ENCODE measurements around the gene ASPDH.

The ASPDH gene

DNA sequence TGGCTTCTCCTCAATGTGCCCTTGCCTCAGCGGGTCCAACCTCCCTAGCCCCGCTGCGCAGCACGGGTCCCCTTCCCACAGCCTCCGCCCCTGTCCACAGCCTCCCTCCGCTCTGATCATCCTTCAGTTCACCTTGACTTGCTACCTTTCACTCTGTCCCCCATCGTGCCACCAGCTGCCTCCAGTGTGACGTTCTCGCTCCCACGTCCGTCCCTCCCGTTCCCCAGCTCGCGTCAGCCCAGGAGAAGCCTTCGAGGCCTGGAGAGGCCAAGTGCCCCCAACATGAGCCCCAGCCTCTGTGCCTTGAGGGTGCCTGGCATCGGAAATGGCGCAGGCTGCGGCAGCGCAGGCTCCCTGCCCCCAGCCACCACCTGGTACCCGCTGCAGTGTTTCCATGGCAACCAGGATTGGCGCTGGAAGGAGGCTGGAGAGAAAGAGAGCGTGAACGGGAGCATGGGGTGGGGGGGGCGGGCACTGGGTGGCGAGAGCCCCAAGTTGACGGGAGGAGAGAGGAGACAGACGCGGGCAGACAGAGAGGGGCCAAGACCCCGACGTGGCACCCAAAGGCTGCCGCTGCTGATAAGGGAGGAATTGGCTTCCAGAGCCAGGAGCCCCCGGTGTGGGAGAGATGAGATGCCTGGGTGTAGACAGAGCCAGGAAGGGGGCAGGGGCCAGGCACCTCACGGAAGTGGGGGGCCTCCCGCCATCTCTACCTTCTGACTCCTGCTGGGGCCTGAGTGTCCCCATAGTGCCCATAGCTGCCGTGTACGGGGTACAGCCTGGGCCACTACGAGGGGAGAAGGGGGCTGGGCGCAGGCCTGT is 844 bp upstream of the ASPDH start:
- no peak for DNase-seq (ENCODE audit: low read depth)

DNA sequence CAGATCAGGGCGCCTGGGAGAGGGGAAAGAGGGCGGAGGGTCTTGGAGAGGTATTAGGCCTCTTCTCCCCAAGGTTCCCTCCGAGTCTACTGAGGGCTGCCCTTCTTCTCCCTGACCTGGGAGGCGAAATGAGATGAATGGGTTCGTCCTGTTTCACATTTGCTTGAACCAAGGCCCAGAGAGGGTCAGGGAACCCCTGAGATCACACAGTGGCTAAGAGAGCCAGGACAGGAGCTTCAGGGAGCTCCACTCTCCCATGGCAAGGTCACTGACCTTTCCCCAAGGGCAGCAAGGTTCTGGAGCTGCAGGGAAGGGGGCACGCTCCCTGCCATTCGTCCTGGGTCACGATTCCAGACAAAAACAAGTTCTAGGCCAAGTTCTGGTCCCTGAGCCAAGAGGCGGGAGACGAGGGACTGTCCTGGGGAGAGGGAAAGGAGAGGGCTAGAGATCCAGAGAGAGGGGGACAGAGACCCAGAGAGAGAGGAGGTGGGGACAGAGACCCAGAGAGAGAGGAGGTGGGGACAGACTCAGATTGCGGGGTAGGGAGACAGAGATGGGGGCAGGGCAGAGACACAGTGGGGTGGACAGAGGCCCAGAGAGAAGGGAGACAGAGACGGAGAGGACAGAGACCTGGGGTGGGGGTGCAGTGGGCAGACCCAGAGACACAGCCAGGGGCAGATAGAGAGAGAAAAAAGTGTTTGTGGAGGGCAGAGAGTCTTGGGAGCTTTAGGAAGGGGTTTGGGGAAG is 541 bp downstream of the ASPDH start:
- no peak for DNase-seq (ENCODE audit: low read depth)

DNA sequence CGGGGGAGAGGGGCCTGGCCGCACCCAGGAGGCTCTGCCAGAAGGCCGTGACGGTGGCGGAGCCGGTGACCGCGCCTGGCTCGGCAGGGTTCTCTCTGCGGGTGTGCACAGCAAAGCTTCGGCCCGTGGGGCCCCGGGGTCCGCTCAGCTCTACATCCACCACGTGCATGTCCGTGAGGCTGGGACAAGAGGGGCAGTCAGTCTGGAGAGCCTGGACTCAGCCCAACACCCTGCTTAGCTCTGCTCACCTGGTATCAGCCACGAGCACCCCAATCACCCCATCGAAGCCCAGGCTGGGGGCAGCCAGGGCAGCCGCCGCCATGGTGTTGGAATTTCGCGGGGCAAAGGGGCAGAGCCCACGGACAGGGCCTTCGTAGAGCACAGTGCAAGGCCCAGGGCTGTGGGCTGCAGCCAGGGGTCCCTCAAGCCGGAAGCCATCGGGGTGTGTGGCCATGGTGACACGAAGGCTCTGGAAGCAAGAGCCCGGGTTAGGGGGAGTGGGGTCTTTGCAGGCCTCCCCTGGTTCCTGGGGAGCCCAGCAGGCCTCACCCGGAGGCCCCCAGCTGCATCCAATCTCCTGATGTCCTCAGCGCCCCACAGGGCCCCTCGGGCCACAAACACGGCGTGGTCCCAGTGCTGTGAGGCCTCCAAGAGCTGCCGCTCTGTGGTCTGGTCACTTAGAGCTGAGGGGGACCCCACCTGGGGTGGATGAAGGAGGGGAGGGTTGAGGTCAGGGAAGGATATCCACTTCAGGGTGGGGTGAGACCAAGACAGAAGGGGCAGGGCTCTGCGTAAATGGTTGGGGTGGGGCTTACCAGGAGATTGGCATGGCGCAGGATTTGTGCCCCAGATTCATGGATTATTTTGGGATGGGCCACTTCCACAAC is 1.4 kb downstream of the ASPDH start:
- DNase-seq (ENCODE audit: low read depth): no peak

DNA sequence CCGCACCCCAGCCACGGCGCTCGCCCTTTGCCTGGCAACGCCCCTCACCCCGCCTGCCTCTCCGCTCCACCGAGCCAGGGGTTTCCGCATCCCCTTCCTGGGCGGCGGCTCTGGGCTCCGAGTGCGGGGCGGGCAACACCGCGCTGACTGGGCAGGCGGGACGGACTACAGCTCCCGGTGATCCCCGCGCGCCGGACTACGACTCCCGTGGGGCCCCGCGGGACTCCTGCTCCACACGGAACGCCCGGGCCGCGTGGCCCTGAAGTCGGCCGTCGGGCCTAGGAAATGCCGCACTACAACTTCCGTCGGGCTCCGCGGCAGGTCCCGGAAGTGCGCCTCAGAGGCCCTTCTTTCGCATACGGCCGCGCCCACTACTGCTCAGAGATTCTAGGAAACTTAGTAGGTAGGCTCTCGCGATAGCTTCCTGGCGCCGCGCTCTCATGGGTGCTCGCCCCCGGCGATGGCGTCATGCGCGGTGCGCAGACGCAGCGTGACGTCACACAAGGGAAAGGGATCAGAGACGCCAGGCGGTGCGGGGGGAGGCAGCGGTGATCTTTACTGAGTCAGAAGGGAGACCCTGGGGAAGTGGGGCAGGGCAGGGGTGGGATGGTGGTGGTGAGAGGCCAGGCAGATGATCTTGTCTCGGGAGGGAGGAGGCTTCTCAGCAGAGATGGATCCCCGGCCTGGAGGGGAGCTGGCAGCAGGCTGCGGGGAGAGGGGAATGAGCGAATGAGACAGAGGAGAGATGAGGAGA is 2.5 kb downstream of the ASPDH start, which contains the start of gene JOSD2:
TSS of gene JOSD2 (minus strand) at position 123 of the 754 bp plus-strand sequence. CDS start 760 bp downstream, outside the sequence.
- peak; percentile 99 for DNase-seq (ENCODE audit: low read depth)

DNA sequence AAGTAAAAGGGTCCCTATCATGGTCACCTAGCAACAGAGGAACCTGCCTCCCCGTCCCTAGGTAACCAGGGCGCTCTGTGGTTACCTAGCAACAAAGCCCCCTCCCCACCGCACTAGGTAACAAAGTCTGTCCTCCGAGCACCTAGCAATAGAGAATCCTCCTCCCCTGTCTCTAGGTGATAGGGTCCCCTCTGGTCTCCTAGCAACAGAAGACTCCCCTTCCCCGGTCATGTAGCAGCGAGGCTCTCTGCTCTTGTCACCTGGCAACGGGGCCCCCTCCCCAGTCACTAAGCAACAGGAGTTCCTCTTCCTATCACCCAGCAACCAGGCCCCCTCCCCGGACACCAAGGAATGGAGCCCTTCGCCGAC is 3.0 kb downstream of the ASPDH start:
- DNase-seq (ENCODE audit: low read depth): no peak

DNA sequence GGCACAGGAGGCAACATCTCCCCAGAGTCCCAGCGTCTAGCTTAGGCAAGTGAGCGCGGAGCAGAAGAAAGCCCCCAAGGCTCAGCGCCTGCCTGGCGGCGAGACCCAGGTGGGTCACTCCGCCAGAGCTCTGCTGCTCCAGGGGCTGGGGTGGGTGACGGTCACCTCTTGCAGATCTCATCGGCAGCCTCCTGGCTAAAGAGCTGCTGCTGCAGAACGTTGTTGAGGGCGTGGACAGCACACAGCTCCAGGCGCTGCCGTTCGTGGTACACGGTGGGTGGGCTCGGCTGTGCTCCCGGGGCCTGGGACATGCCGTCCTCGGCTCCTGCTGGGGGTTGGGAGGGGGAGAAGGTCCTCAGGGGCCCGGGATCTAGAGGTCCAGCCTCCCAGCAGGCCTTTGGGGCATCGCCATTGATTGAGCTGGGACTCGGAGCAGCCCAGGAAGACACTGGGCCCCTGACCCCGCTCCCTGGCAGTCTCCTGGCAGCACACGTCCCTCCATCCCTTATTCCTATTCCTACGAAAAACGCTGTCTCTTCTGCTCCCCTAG is 3.5 kb downstream of the ASPDH start:
- peak; percentile 16 for DNase-seq (ENCODE audit: low read depth)

DNA sequence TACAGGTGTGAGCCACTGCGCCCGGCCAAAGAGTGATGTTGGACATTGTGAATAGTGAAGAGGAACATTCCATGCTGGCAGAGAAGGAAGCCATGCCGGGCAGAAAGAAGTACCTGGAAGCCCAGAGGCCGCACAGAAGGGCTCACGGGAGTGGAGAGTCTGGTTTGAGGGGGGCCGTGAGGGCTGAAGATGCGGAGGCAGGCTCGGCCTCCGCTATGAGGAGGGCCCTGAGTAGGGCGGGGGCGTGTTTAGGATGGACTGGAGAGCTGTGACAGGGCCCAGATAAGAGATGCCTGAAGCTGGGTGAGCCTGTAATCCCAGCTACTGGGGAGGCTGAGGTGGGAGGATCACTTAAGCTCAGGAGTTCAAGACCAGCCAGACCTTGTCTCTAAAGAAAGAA is 4.3 kb downstream of the ASPDH start:
- no peak for DNase-seq (ENCODE audit: low read depth)

DNA sequence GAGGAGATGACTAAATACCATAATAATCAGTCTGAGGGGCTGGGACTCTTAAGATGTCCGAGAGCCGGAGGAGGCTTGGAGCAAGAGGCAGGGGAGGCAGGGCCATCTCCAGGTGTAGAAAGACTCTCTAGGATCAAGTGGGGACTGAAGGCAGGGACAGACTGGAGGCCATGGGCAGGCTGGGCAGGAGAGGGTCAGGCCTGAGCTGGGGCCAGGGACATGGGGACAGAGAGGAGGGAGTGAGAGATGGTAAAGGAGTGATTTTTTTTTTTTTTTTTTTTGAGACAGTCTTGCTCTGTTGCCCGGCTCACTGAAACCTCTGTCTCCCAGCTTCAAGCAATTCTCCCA is 4.9 kb downstream of the ASPDH start:
- DNase-seq (ENCODE audit: low read depth): no peak

DNA sequence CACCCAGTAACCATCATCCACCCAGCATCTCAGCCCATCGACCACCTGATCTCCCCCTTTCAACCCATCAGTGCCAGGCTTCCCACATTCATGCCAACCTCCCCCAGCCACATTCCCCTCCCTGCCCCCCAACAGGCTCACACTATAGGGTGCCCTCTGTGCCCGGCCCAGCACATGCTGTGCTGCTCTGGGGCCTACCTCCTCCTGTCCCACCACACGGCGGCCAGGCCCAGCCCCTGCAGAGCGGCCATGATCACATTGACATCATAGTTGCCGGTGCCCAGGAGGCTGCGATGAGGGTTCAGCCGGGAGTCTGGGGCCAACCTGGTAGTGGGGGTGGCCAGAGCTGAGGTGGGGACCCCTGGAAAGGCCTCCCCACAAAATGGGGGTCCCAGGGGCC is 6.3 kb downstream of the ASPDH start:
- no peak for DNase-seq (ENCODE audit: low read depth)

DNA sequence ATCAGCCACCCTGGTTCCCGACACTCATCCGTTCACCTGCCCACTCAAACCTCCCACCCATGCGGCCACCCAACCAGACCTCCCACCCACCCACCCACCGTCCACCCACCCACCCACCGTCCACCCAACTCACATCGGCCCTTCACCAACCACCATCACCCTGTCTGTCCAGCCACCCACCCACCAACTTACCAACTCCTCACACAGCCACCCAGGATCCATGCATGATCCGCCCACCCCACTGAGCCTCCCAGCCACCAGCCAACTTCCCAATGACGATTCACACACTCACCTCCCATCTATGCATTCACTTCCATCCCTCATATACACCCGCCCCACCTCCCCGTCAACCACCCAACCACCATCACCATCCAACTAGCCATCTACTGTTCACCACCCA is 7.0 kb downstream of the ASPDH start:
- no peak for DNase-seq (ENCODE audit: low read depth)

DNA sequence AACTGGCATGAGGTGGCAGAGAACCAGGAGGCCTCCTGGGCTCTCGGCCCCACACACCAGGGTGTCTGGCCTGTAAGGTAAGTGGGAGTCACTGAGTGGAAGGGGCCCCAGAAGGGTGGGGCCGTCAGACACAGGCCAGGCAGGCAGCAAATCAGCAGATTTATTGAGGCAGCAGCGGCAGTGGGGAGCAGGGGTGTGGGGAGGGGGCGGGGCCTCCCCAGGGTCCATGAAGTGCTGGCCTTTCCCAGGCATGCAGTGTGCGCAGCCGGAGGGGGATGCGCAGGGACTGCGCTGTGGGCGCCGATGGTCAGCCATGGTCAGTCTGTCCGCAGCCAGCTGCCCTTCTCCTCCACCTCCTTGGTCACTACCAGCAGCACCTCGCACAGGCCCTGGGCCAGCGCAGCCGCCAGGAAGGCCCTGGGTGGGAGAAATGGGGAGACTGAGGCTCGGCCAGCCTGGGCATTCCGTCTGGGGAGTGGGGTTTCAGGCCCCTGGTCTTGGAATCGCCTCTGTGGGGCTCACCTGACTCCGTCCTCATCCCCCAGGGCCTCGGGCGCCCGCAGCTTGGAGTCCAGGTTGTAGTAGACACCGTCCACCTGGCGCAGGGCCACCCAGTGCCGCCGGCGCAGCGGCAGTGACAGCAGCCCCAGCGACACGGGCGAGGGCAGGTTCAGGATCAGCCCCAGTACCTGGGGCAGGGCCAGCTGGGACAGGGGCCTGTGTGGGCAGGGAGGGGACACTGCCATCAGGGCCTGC is 7.7 kb downstream of the ASPDH start:
- no peak for DNase-seq (ENCODE audit: low read depth)

DNA sequence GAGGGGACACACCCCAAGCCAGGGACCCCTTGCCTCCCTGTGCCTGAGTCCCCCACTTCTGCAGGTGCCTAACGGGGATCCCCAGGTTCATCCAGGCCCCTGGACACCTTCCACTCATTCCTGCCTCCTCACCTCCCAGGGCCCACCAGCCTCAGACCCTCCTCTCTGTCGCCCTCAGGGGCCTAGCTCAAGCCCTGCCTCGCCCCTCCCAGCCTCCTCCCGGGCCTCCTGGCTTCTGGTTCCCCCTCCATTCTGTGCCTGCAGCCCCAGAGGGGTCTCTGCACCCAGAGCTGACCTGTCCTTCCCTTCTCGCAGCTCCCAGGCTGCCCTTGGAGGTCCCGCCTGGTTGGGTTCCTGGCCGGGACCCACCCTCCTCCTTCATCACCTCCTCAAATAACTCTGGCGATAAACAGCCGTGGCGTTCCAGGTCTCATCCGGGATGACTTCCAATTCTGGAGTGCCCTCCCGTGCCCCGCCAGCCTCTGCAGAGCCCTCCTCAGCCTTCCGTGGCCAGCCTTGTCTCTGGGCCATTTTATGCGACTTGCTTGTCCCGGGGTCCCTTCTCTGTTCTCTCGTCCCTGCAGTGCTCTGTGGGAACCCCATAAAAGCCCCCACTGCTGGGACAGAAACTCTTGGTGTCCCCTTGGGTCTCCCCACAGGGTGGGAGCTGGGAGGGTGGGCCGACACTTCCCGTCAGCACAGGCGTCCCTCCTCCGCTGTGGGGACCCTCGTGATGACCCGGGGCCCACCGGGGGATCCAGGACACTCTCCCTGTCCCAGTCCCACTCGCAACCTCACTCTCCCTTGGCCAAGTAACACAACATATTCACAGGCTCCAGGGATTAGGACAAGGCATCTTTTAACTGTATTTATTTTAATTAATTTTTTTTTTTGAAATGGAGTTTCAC is 11.9 kb downstream of the ASPDH start:
- no peak for DNase-seq (ENCODE audit: low read depth)

DNA sequence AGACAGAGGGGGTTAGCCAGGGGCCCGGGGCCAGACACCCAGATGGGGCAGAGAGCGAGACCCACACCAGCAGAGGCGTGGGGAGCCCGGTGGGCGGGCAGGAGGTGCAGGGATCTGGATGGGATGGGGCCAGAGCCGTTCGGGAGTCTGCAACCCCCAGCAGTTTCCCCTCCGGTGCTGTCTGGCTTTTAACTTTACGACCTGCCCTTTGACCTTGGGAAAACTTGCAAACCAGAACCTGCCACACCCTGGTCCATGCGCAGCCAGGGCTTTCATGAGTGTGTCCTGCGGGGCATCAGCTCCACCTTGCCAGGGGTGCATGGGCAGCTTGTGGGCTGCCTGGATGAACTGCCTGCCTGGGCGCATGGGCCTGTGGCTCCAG is 12.5 kb downstream of the ASPDH start:
- no peak for DNase-seq (ENCODE audit: low read depth)

DNA sequence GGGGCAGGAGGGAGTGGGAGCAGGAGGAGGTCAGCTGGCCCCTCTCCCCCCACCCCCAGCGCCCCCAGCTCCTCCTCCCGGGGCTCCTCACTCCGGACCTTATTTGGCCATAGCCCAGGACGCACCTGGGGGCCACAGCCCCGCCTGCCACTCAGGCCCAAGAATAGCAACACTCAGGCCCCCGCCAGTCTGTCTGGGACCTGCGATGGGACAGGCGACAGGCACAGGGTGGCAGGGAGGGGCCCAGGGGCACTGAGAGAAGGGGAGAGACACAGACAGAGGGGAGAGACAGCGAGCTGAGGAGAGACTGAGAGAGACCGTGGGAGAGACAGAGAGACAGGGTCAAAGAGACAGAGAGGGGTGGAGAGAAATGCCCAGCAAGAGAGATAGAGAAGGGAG is 13.0 kb downstream of the ASPDH start:
- no peak for DNase-seq (ENCODE audit: low read depth)

DNA sequence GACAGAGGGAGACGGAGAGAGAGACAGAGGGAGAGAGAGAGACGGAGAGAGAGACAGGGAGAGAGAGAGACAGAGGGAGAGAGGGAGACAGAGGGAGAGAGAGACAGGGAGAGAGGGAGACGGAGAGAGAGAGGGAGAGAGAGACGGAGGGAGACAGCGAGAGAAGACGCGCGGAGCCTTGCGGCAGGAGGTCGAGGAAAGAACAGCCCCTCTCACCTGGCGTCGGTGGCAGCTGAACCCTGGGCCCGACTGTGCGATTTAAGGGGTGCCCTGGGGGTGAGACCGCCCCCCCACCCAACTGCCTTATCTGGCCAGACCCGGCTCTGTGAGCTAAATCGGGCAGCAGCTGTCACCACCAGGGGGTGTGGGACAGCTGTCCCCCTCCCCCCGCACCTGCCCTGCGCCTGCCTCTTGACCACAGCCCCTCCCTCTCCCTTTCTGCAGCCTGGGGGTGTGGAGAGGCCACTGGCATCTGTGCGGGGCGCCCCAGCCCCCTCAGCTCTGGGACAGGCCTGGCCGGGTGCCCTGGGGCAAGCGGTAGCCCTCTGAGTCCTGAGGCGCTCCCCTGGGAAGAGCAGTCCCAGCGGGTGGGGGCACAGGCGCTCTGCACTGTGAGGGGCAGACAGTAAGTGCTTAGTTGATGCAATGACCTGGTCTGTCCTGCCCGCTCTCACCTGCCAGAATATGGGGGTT is 13.5 kb downstream of the ASPDH start:
- no peak for DNase-seq (ENCODE audit: low read depth)

DNA sequence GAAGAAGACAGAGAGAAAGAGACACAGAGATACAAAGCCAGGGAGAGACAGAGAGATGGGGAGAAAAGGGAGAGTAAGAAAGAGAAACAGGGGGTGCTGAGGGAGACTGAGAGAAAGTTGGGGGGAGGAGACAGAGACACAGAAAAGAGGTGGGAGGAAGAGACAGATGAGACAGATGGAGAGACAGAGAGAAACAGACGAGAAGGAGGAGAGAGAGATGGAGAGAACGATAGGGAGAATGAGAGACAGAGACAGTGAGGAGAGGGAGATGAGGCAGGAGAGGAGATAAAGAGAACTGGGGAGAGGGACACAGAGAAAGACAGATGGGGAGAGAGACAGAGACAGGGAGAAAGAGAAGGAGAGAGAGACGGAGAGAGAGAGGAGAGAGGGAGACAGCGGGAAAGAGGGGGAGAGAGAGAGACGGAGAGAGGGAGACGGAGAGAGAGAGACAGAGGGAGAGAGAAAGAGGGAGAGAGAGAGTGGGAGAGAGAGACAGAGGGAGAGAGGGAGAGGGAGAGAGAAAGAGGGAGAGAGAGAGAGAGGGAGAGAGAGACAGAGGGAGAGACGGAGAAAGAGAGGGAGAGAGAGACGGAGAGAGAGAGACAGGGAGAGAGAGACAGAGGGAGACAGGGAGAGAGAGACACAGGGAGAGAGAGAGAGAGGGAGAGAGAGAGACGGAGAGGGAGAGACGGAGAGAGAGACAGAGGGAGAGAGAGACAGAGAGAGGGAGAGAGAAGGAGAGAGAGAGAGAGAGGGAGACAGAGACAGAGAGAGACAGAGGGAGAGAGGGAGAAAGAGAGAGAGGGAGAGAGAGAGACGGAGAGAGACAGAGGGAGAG is 15.3 kb downstream of the ASPDH start:
- no peak for DNase-seq (ENCODE audit: low read depth)

DNA sequence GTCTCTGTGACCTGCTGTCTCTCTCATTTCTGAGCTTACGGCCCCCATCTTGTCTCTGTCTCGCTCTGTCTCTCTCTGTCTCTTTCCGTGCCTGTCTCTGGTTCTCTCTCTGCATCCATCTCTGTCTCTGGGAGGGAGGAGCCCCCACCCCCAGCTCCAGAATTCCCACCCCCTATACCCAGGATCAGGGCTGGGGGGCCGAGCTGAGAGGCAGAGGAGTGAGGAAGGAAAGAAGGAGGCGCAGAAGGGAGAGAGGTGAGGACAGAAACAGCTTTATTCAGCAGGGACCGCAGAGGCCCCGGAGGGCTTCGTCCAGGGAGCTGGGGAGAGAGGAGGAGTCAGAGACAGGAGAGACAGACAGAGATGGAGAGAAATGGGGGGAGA is 16.7 kb downstream of the ASPDH start:
- DNase-seq (ENCODE audit: low read depth): no peak
